ENCODE results near the gene CCNI2.

CCNI2 gene

GRCh38 chr5:132760601-132761317 lies 13.5 kb downstream of the CCNI2 start:
- no peaks in the 10 kb centered on the region for H3K9me3 ChIP-seq
- H3K4me3 ChIP-seq, result no peak overlapping the region
- intact Hi-C loops (cut with DNase I; ENCODE audit: low total_unique reads), result no loop called here
- peaks cover 0 to 7% (median 3%) of the 10 kb centered on the region in 4 donors for H3K4me1 ChIP-seq
- peaks cover 52 to 86% (median 76%) of the 10 kb centered on the region in 3 donors for H3K36me3 ChIP-seq
- no peak overlapping the region for H3K27ac ChIP-seq
- no peaks in the 10 kb centered on the region for H3K27me3 ChIP-seq
- no peak for TF ChIP-seq CTCF (IDR thresholded peaks at IDR 0.05)
- no peak for DNase-seq

DNA sequence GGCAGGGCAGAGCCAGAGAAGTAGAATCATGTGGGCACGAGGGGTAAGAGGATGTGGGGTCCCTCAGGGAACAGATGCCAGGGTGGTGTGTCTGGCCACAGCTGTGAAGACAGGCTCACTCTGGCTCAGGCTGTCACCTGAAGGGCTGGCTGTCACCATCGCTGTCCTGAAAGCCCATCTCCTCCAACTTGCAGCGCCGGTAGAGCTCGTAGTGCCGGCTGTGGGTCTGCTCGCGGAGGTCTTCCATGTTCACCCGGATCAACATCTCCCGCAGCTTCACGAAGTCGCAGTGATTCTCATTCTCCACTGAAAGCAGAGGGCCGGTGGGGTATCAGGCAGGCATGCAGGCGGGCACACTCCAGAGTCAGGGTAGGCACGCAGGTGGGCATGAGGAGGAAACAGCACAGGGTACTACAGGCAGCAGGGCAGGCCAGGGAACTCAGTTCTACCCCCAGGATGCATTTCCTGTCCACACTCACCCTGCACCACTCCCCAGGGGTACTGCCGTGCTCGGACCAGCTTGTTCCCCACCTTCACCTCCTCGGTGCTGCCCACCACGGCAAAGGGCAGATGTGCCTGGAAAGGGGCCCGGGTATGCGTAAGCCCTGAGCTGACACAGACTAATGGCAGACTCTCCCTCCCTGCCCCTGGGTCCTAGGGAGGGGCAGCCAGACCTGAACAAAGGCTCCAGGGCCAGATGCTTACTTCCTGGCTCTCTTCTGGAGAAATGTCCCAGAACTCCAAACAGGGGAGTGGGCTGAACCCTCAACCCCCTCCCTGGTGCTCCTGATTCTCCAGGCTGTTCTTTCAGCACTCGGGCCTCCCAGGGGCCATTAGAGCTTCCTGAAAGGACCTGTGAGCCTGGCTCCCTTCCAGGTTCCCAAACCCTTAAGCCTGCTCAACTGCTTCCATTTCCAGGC lies 14.4 kb downstream of the CCNI2 start:
- DNase-seq, result no peak
- Histone ChIP-seq H3K27me3 (no peaks in the 10 kb centered on the region), H3K36me3 (peaks cover 52 to 86% (median 76%) of the 10 kb centered on the region in 3 donors), H3K4me1 (peaks cover 0 to 15% (median 10%) of the 10 kb centered on the region in 4 donors), H3K27ac (no peak overlapping the region), H3K9me3 (no peaks in the 10 kb centered on the region), H3K4me3 (no peak overlapping the region)
- TF ChIP-seq CTCF (IDR thresholded peaks at IDR 0.05), result no peak
- intact Hi-C loops (cut with DNase I; ENCODE audit: low total_unique reads), result no loop called here

DNA sequence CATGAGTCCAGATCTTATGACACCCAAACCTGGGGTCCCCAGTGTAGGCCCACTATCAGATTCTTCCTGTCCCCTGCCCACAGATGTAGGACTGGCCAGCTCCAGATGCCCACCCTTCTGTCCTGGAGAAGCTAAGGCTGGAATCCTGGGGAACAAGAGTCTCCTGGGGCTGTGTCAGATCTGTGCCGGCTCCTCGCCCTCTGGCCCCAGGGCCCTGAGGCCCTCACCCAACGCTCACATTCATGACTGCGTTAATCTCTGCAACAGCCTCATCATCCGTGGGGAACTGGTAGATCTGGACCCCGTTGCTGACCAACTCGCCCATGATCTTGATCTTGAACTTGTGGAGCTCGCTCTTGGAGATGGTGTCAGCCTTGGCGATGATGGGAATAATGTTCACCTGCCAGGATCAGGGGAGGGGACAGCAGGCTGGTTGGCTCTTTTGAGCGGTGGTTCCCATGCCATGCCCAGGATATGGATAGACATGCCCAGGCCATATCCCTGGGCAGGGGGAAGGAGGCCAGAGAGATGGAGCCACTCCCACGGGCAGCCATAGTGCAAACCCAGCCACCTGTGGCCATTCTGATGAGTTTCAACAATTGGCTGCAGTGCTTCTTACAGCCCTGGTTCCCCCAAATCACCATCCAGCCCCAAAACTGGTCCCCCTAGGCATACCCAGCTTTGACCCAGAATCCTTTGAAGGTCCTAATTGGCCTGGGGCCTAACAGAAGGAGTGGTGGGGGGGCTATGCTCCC lies 15.2 kb downstream of the CCNI2 start:
- Histone ChIP-seq H3K27me3 (no peaks in the 10 kb centered on the region), H3K27ac (no peak overlapping the region), H3K4me1 (peaks cover 0 to 23% (median 18%) of the 10 kb centered on the region in 4 donors), H3K4me3 (no peak overlapping the region), H3K9me3 (no peaks in the 10 kb centered on the region), H3K36me3 (peaks cover 52 to 82% (median 76%) of the 10 kb centered on the region in 3 donors)
- no peak for TF ChIP-seq CTCF (IDR thresholded peaks at IDR 0.05)
- intact Hi-C loops (cut with DNase I; ENCODE audit: low total_unique reads), result no loop called here
- no peak for DNase-seq

- Histone ChIP-seq H3K4me3 (no peak overlapping the region), H3K36me3 (peaks cover 52 to 72% (median 69%) of the 10 kb centered on the region in 3 donors)
- intact Hi-C loops (cut with DNase I; ENCODE audit: low total_unique reads), result no loop called here
Observed at GRCh38 chr5:132763181-132764036, 16.2 kb downstream of the CCNI2 start.

More at GRCh38 chr5:132763181-132764036, 16.2 kb downstream of the CCNI2 start:
- Histone ChIP-seq H3K27ac (no peak overlapping the region), H3K4me1 (peaks cover 0 to 33% (median 27%) of the 10 kb centered on the region in 4 donors), H3K27me3 (no peaks in the 10 kb centered on the region), H3K9me3 (no peaks in the 10 kb centered on the region)
- TF ChIP-seq CTCF (IDR thresholded peaks at IDR 0.05), result no peak
- no peak for DNase-seq

Measured in tibial artery (tissue), 4 donors.